Rectal smooth muscle tissue (tissue), 1 donor: ENCODE measurements around the gene SLC20A1.

Source experiments
- H3K27ac ChIP-seq: one replicate; pipeline ENCODE4 v1.7.0; 2013; ENCODE audit warnings: low read depth, low read length, inconsistent platforms
- H3K27me3 ChIP-seq: one replicate; pipeline ENCODE4 v1.7.0; 2013; ENCODE audit warnings: low read length; ENCODE audit not compliant: control insufficient read depth, insufficient read depth
- H3K36me3 ChIP-seq: one replicate; pipeline ENCODE4 v1.7.0; 2013; ENCODE audit warnings: low read length; ENCODE audit not compliant: control insufficient read depth, insufficient read depth
- H3K4me1 ChIP-seq: one replicate; pipeline ENCODE4 v1.7.0; 2013; ENCODE audit warnings: low read length; ENCODE audit not compliant: control insufficient read depth, insufficient read depth
- H3K4me3 ChIP-seq: one replicate; pipeline ENCODE4 v1.7.0; 2013; ENCODE audit warnings: low read length
- H3K9ac ChIP-seq: one replicate; pipeline ENCODE4 v1.7.0; 2013; ENCODE audit warnings: low read length

The SLC20A1 gene

DNA sequence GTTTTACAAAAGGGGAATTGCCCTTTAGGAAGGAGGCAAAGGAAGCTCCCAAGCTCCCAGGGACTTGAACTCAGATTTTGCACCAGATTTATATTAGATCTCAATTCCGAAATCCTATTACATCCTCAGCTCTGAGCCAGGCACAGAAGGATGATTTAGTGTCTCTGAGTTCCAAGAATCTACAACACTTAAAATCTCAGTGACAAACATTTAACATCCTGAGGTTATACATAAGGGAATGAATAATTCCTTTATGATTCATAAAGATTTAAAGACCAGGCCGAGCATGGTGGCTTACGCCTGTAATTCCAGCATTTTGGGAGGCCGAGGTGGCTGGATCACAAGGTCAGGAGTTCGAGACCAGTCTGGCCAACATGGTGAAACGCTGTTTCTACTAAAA lies 16.5 kb upstream of the SLC20A1 start:
- no peaks in the 10 kb centered on the region for H3K27me3 ChIP-seq
- no peak overlapping the region for H3K4me3 ChIP-seq
- no peak overlapping the region for H3K9ac ChIP-seq
- H3K4me1 ChIP-seq: peaks cover 4% of the 10 kb centered on the region
- H3K27ac ChIP-seq: no peak overlapping the region
- H3K36me3 ChIP-seq: no peaks in the 10 kb centered on the region

GRCh38 chr2:112629823-112630222 lies 15.9 kb upstream of the SLC20A1 start:
- no peaks in the 10 kb centered on the region for H3K36me3 ChIP-seq
- H3K27me3 ChIP-seq: no peaks in the 10 kb centered on the region
- H3K27ac ChIP-seq: no peak overlapping the region
- no peak overlapping the region for H3K9ac ChIP-seq
- no peak overlapping the region for H3K4me3 ChIP-seq
- H3K4me1 ChIP-seq: peaks cover 4% of the 10 kb centered on the region

DNA sequence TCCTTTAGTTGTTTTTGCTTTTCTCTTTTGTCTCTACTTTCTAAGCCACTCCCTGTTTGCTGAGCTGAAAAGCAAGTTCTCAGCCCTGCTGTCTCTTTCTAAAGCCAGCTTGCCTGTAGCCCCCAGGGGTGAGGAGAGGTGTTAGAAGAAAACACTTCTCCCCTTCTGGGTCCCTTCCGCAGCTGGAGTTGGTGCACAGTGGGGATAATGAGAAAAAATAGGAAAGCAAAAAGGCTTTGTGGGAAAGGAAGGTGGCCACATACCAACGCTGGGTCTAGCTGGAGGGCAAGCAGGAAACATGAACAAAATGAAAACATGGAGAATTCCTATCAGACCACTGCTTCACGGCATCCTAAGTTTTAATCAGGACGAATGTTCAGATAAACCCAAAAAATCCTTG lies 15.5 kb upstream of the SLC20A1 start:
- no peaks in the 10 kb centered on the region for H3K27me3 ChIP-seq
- no peak overlapping the region for H3K4me3 ChIP-seq
- no peak overlapping the region for H3K27ac ChIP-seq
- H3K36me3 ChIP-seq: no peaks in the 10 kb centered on the region
- no peak overlapping the region for H3K9ac ChIP-seq
- H3K4me1 ChIP-seq: peaks cover 4% of the 10 kb centered on the region

DNA sequence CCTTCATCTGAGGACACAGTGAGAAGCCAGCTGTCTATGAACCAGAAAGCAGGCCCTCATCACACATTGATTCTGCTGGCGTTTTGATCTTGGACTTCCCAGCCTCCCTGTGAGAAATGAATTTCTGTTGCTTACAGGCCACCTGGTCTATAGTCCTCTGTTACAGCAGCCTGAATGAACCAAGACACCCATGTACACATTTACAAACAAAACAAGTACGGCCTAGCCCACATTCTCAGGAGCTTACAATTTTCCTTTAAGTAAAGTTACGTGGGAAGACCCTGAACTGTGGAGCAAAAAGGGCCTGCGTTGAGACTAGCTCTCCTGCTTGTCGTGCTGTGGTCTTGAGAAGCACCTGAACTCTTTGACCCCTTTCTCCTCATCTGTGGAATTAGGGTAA lies 12.0 kb upstream of the SLC20A1 start:
- H3K4me1 ChIP-seq: no peaks in the 10 kb centered on the region
- no peak overlapping the region for H3K9ac ChIP-seq
- H3K27ac ChIP-seq: no peak overlapping the region

GRCh38 chr2:112634153-112634873 lies 11.4 kb upstream of the SLC20A1 start:
- Histone ChIP-seq H3K27me3 (no peaks in the 10 kb centered on the region), H3K4me1 (no peaks in the 10 kb centered on the region), H3K27ac (no peak overlapping the region), H3K9ac (no peak overlapping the region), H3K36me3 (no peaks in the 10 kb centered on the region), H3K4me3 (no peak overlapping the region)

More for the DNA sequence above, 12.0 kb upstream of the SLC20A1 start:
- no peaks in the 10 kb centered on the region for H3K27me3 ChIP-seq
- no peak overlapping the region for H3K4me3 ChIP-seq
- H3K36me3 ChIP-seq: no peaks in the 10 kb centered on the region

DNA sequence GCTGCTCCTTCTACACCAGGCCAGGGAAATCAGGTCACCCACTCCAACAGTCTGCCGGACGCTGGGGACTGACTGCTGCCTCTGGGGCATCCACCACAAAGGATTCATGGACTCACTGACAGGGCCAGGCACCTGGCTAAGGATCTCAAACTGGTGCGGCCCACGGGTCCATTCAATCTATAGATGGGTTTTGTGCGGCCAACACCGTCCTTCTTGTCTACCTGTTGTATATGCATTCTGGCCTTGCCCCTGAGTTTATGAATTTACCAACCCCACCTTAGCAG lies 10.9 kb upstream of the SLC20A1 start:
- Histone ChIP-seq H3K27me3 (no peaks in the 10 kb centered on the region), H3K36me3 (no peaks in the 10 kb centered on the region), H3K4me1 (no peaks in the 10 kb centered on the region), H3K9ac (no peak overlapping the region), H3K27ac (no peak overlapping the region), H3K4me3 (no peak overlapping the region)

DNA sequence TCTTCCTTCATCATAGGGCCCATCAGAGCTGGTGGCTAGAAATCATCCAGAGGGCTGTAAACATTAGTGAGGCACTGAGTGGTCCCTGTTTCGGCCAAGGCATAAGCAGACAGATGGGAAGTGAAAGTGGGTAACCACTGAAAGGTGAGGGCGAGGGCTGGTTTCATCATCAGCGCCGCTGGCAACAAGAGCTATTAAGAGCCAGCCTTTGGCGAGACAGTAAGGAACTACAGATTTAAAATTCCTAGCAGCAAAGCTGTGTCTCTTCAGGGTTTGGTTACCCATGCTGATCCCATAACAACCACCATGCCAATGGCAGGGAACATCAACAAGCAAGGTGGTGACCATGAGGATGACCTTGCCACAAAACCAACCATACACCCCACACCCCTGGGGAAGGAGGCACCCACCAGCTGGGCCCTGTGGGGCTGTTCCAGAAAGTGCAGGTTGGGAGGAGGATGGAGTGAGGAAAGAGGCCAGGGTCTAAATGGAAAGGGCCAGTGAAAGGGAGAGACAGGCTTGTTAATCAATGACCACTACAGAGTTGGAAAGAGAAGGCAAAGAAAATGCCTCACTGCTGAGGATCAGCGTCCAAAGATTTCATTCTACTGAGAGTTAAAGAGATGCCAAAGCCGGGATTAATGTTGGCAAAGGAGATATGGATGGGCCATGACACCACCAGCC lies 9.0 kb upstream of the SLC20A1 start:
- Histone ChIP-seq H3K27me3 (no peaks in the 10 kb centered on the region), H3K36me3 (no peaks in the 10 kb centered on the region), H3K27ac (no peak overlapping the region), H3K4me3 (no peak overlapping the region), H3K9ac (no peak overlapping the region), H3K4me1 (no peaks in the 10 kb centered on the region)

GRCh38 chr2:112637289-112637660 lies 8.5 kb upstream of the SLC20A1 start:
- no peaks in the 10 kb centered on the region for H3K36me3 ChIP-seq
- H3K9ac ChIP-seq: no peak overlapping the region
- H3K27ac ChIP-seq: no peak overlapping the region
- H3K4me3 ChIP-seq: no peak overlapping the region
- H3K27me3 ChIP-seq: no peaks in the 10 kb centered on the region
- H3K4me1 ChIP-seq: no peaks in the 10 kb centered on the region

- H3K4me1 ChIP-seq: peaks cover 4% of the 10 kb centered on the region
- H3K27me3 ChIP-seq: no peaks in the 10 kb centered on the region
- H3K9ac ChIP-seq: no peak overlapping the region
- no peaks in the 10 kb centered on the region for H3K36me3 ChIP-seq
- H3K27ac ChIP-seq: no peak overlapping the region
- no peak overlapping the region for H3K4me3 ChIP-seq
Observed at GRCh38 chr2:112639936-112640335, 5.8 kb upstream of the SLC20A1 start.

GRCh38 chr2:112640467-112640799 lies 5.3 kb upstream of the SLC20A1 start:
- Histone ChIP-seq H3K27ac (no peak overlapping the region), H3K9ac (no peak overlapping the region), H3K27me3 (no peaks in the 10 kb centered on the region), H3K36me3 (no peaks in the 10 kb centered on the region), H3K4me3 (no peak overlapping the region), H3K4me1 (peaks cover 4% of the 10 kb centered on the region)

DNA sequence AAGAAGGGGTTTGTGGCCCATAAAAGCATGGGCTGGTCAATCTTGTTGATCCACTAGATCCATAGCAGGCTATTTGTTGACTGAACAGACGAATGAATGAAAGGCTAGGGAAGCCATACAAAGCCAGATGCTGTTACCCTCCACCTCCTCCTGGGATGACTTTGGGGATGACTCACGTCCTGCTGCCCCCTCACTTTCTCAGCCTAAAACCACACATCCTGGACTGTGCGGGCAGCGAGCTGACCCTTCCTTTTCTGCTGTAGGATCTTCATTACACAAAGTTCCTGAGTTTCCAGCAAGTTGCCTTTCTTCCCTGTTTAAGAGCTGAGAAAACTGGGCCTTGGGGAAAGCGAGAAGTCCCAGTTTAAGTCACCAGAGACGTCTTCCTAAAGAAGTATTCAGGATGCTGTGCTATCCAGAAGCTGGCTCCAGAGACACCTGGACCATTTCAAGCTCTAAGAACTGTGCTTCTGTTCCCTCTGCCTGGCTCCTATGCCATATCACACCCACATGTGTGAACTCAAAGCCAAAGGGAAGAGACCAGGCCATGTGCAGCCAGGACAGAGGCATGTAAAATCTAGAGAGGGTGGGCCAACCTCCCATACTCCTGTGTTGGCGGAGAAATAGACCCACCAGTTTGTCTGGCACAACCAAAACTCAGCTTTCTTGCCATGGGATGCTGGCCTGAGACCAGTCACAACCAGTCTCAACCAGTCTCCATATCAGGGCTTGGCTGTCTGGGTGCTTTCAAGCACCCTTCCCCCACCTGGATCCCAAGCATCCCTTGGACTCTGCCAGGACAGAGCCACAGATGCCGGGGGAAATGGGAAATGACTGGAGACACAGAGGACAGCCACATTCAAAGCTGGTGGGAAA lies 4.7 kb upstream of the SLC20A1 start:
- Histone ChIP-seq H3K27ac (no peak overlapping the region), H3K4me1 (peaks cover 4% of the 10 kb centered on the region)

DNA sequence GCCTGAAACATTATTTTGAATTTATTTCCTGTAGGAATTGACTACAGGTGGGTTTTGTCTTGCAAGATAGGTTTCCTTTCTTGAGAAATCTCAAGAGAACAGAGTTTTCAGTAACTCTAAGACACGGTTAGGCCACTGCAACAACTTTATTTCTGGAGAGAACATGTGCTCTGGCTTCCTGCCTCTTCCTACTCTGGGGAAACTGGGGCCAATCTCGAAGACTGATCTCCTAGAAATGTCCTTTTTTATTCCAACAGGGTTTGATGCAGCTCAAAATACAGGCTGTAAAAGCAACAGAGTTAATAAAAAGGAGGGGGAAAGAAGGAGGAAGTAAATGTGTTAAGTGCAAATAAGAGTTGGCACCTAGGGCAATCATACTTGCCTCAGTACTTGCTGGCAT lies 4.0 kb upstream of the SLC20A1 start:
- H3K4me1 ChIP-seq: peaks cover 4% of the 10 kb centered on the region
- no peak overlapping the region for H3K27ac ChIP-seq

More for the DNA sequence above, 4.7 kb upstream of the SLC20A1 start:
- H3K4me3 ChIP-seq: no peak overlapping the region
- H3K27me3 ChIP-seq: no peaks in the 10 kb centered on the region
- H3K9ac ChIP-seq: no peak overlapping the region
- no peaks in the 10 kb centered on the region for H3K36me3 ChIP-seq

More for the DNA sequence above, 4.0 kb upstream of the SLC20A1 start:
- Histone ChIP-seq H3K9ac (no peak overlapping the region), H3K36me3 (no peaks in the 10 kb centered on the region), H3K4me3 (no peak overlapping the region), H3K27me3 (no peaks in the 10 kb centered on the region)
